MG63 (cell line): ENCODE results near the gene FSTL5. TPM values are rescaled to one million over a fixed set of nuclear protein-coding genes. Genes with fewer than 3 reads are reported as not detected.

Source experiments
- DNase-seq: peaks from one replicate; pipeline ENCODE4 v3.0.0-alpha.2; 2020
- H3K27me3 ChIP-seq: fragments of 250-450 bp; sonication (Bioruptor Pico); 2 replicates; pipeline ENCODE4 v1.5.1; 2020; ENCODE audit warnings: mild to moderate bottlenecking, moderate library complexity
- H3K36me3 ChIP-seq: fragments of 250-450 bp; sonication (Bioruptor Pico); 2 replicates; pipeline ENCODE4 v1.5.1; 2020; ENCODE audit warnings: mild to moderate bottlenecking, moderate library complexity
- H3K4me3 ChIP-seq: fragments of 250-450 bp; sonication (Bioruptor Pico); 2 replicates; pipeline ENCODE4 v1.5.1; 2020; ENCODE audit warnings: mild to moderate bottlenecking, moderate library complexity
- H3K9me3 ChIP-seq: fragments of 250-450 bp; sonication (Bioruptor Pico); 2 replicates; pipeline ENCODE4 v1.5.1; 2020; ENCODE audit warnings: mild to moderate bottlenecking, moderate library complexity
- total RNA-seq: library from RNA; depleted of rRNA; stranded (reverse); fragments of >200 nt; shearing (Covaris generic); gene quantifications from 2 replicates; pipeline ENCODE4 v1.2.3, GENCODE V29; 2014; ENCODE audit warnings: low replicate concordance

Gene FSTL5
- total RNA-seq, 1 experiment from 2014 or later = not detected

GRCh38 chr4:161919442-161920220 lies 244.2 kb downstream of the FSTL5 start:
- Histone ChIP-seq H3K36me3 (no peaks in the 10 kb centered on the region), H3K4me3 (no peak overlapping the region), H3K9me3 (no peaks in the 10 kb centered on the region), H3K27me3 (no peaks in the 10 kb centered on the region)
- no peak for DNase-seq

DNA sequence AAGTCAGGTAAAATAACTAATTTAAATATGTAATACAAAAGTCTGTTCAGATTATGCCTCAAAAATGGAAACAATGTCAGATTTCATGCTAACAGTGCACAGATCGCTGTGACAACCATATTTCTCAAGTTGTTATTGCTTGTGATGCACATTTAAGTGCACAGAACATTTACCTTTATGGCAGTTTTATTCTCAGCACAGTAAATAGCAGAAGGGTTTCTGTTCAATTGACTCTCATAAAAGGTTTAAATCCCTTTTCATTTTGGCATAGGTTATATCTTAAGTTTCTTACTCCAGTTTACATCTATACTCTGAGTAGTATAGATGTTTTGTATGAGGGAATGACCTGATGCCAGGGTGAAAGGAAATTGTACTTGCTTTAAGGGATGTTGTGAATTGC lies 247.8 kb downstream of the FSTL5 start:
- Histone ChIP-seq H3K4me3 (no peak overlapping the region), H3K9me3 (peaks cover 2% of the 10 kb centered on the region; the same call in 1 of the 2 replicates), H3K36me3 (no peaks in the 10 kb centered on the region), H3K27me3 (no peaks in the 10 kb centered on the region)
- no peak for DNase-seq

GRCh38 chr4:161907590-161907955 lies 256.2 kb downstream of the FSTL5 start:
- Histone ChIP-seq H3K9me3 (peaks cover 2% of the 10 kb centered on the region; the same call in 1 of the 2 replicates), H3K36me3 (no peaks in the 10 kb centered on the region), H3K27me3 (no peaks in the 10 kb centered on the region), H3K4me3 (no peak overlapping the region)
- DNase-seq = no peak

DNA sequence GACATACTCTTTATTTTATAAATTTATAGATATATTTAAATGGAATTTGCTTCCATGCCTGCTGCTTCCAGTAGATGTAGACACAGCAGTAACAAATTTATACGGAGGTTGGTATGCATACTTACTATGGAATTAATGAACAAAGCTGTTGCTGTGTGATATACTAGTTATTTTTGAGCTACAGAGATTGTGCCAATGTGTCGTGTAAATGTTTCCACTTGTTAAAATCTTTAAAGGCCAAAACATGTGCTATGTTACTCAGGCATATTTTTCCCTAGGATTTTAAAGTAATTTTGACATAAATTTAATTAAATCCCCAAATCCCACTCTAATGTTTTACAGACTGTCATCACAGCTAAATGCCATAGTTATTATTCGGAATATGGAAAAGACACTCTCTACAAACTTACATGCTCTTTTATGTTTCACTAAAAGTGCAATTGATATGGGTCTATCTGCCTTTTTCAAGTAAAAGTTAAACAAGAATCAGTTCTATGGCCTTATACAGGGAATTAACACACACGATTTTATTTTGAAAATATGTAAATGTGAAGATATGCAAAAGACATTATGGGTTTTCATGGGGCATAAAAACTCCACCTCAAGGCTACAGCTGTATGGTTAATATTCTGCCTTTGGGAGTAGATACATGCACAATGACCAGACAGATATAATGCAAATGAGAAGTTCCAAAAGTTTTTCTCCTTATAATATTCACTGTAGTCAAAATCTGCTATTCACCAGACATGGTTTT lies 256.8 kb downstream of the FSTL5 start:
- H3K4me3 ChIP-seq = no peak overlapping the region
- no peaks in the 10 kb centered on the region for H3K36me3 ChIP-seq
- H3K9me3 ChIP-seq = no peaks in the 10 kb centered on the region
- no peaks in the 10 kb centered on the region for H3K27me3 ChIP-seq
- no peak for DNase-seq

- H3K27me3 ChIP-seq = no peaks in the 10 kb centered on the region; the same call in 1 of the 2 replicates
- H3K9me3 ChIP-seq = no peaks in the 10 kb centered on the region
- no peak for DNase-seq
- H3K36me3 ChIP-seq = no peaks in the 10 kb centered on the region
- no peak overlapping the region for H3K4me3 ChIP-seq
Observed at GRCh38 chr4:161900110-161900509, 263.7 kb downstream of the FSTL5 start.

GRCh38 chr4:161894493-161895167 lies 269.2 kb downstream of the FSTL5 start:
- H3K36me3 ChIP-seq = no peaks in the 10 kb centered on the region
- H3K4me3 ChIP-seq = no peak overlapping the region
- DNase-seq = peak; percentile 18
- H3K27me3 ChIP-seq = no peaks in the 10 kb centered on the region; the same call in 1 of the 2 replicates
- no peaks in the 10 kb centered on the region for H3K9me3 ChIP-seq

DNA sequence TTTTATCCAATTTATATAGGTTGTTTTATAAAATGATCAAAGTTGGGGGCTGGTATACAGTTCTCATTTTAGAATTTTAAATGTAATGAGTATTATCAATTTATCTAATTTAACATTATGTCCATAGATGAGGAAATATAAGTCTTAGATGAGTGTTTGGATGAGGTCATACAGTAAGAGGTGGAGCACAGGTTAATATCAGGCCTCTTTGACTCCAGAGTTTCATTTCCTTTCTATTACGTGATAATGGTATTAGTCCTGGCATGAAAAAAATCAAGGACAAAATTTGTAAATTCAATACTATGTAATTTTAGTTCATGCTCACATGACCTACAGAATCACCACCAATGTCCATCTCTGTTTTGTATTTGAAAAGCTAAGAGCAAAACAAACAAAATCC lies 269.8 kb downstream of the FSTL5 start:
- DNase-seq = no peak
- Histone ChIP-seq H3K27me3 (no peaks in the 10 kb centered on the region; the same call in 1 of the 2 replicates), H3K36me3 (no peaks in the 10 kb centered on the region)

GRCh38 chr4:161893566-161893965 lies 270.2 kb downstream of the FSTL5 start:
- DNase-seq = no peak
- Histone ChIP-seq H3K27me3 (no peaks in the 10 kb centered on the region; the same call in 1 of the 2 replicates), H3K9me3 (no peaks in the 10 kb centered on the region), H3K4me3 (no peak overlapping the region), H3K36me3 (no peaks in the 10 kb centered on the region)

More for the DNA sequence above, 269.8 kb downstream of the FSTL5 start:
- H3K4me3 ChIP-seq = no peak overlapping the region
- no peaks in the 10 kb centered on the region for H3K9me3 ChIP-seq

DNA sequence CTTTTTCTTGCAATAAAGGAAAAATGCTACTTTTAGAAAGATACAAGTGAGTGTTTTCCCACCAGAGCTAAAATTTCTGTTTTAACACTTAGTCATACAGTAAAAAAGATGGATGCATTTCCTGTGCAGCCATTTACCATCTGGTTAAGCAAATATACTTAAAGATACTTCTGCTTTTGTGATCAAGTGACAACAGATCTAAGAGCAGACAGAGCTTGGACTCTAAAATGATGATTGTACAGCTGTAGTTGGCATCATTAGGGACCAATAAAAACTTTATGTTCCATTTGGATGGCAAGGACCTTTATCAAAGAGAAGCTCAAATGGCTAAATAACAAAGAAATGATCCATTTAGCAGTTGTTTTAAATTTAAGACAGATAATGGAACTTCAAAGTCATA lies 270.8 kb downstream of the FSTL5 start:
- no peak overlapping the region for H3K4me3 ChIP-seq
- no peaks in the 10 kb centered on the region; the same call in 1 of the 2 replicates for H3K27me3 ChIP-seq
- H3K9me3 ChIP-seq = no peaks in the 10 kb centered on the region
- H3K36me3 ChIP-seq = no peaks in the 10 kb centered on the region
- DNase-seq = no peak

DNA sequence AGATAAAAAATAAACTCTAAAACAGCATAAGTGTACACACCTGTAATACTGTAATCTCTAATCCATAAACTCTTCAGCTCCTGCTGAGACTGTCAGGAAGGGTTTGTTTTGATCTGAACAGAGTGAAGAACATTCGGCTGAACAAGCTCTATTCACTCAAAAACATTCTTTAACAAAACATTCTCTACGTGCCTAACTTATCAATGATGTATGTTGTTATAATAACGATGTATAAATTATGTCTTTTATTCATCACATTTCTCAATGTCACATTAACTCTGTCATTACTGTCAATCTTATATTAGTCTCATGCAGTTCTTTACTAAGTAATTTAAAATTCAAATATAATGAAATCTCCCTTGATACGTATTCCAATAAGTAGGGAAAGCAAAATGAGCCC lies 280.6 kb downstream of the FSTL5 start:
- Histone ChIP-seq H3K9me3 (no peaks in the 10 kb centered on the region), H3K36me3 (no peaks in the 10 kb centered on the region), H3K27me3 (no peaks in the 10 kb centered on the region), H3K4me3 (no peak overlapping the region)
- DNase-seq = no peak

DNA sequence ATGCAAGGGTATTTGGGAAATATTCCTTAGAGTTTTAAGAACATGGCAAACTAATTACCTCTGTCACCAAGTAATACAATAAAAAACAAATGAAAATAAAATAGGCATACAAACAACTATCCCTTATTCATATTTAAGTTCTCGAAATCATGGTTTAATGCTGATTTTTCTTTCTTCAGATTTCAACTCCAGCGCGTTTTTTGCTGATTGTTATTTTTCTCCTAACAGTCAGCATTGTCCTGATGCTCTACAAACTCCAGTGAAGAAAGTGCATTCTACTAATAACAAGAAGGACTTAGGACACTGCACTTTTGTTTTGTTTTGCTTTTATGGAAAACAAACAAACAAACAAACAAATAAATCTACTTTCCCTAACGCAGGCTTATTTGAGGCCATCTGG lies 282.4 kb downstream of the FSTL5 start:
- Histone ChIP-seq H3K27me3 (no peaks in the 10 kb centered on the region), H3K4me3 (no peak overlapping the region), H3K9me3 (no peaks in the 10 kb centered on the region), H3K36me3 (no peaks in the 10 kb centered on the region)
- no peak for DNase-seq

GRCh38 chr4:161869511-161869910 lies 294.3 kb downstream of the FSTL5 start:
- no peak for DNase-seq
- Histone ChIP-seq H3K9me3 (no peaks in the 10 kb centered on the region), H3K27me3 (no peaks in the 10 kb centered on the region), H3K4me3 (no peak overlapping the region), H3K36me3 (no peaks in the 10 kb centered on the region)

DNA sequence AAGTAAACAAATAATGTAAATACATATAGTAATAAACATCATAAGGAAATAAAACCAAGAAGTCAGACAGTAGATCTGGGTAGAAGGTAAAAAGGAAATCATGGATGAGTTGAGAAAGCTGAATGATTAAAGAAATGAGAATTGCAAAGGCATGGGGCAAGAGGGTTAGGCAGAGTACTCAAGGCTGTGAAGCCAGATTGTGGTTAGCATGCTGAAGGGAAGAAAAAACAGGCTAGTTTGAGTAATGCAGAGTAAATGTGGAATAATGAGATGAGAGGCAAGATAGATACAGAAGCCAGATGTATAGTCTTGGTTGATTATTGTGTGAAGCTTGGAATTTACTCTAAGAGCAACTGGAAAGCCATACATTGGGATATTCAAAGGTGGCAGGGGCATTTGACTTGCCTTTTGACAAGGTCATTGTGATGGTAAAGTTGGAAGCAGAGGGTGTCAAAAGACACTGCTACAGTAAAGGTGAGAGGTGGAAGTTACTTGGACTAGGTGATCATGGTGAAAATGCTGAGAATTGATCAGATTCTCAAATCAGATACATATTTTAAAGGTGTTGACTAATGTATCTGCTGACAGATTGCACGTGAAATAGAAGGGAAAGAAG lies 307.0 kb downstream of the FSTL5 start:
- Histone ChIP-seq H3K36me3 (no peaks in the 10 kb centered on the region), H3K9me3 (no peaks in the 10 kb centered on the region), H3K4me3 (no peak overlapping the region), H3K27me3 (no peaks in the 10 kb centered on the region)
- DNase-seq = no peak

- no peak for DNase-seq
- no peaks in the 10 kb centered on the region for H3K9me3 ChIP-seq
- H3K27me3 ChIP-seq = no peaks in the 10 kb centered on the region
- no peak overlapping the region for H3K4me3 ChIP-seq
- no peaks in the 10 kb centered on the region for H3K36me3 ChIP-seq
Observed at GRCh38 chr4:161850631-161851030, 313.2 kb downstream of the FSTL5 start.

- H3K27me3 ChIP-seq = no peaks in the 10 kb centered on the region
- H3K9me3 ChIP-seq = no peaks in the 10 kb centered on the region
- H3K36me3 ChIP-seq = no peaks in the 10 kb centered on the region
- no peak for DNase-seq
- H3K4me3 ChIP-seq = no peak overlapping the region
Observed at GRCh38 chr4:161841759-161842158, 322.0 kb downstream of the FSTL5 start.

DNA sequence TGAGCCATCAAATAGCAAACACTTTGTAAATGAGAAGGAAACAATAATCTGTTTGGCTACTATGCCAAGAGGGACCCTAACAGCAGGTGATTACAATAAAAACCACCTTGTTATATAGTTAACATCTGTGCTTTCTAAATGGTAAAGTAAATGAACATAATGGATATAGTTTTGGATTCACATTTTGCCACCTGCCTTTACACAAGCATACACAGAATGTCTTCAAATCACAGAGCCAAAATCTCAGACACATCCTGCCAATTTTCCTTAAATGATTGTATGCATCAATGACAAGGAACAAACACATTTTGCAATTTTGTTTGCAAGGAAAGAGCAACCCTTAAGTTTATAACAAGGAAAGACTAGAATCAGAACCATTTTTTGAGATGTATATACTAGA lies 334.2 kb downstream of the FSTL5 start:
- H3K4me3 ChIP-seq = no peak overlapping the region
- no peaks in the 10 kb centered on the region; the same call in 1 of the 2 replicates for H3K9me3 ChIP-seq
- no peaks in the 10 kb centered on the region for H3K27me3 ChIP-seq
- no peak for DNase-seq
- H3K36me3 ChIP-seq = no peaks in the 10 kb centered on the region

- Histone ChIP-seq H3K27me3 (no peaks in the 10 kb centered on the region), H3K36me3 (no peaks in the 10 kb centered on the region), H3K9me3 (no peaks in the 10 kb centered on the region; the same call in 1 of the 2 replicates), H3K4me3 (no peak overlapping the region)
- DNase-seq = no peak
Observed at GRCh38 chr4:161828061-161828460, 335.7 kb downstream of the FSTL5 start.
